Mesodermal cell (in vitro differentiated cells): Measurements from ENCODE around the gene C7.

Source experiments
- H3K27ac ChIP-seq: 2 replicates; pipeline ENCODE4 v1.7.0; 2013; ENCODE audit warnings: mild to moderate bottlenecking, low read depth, low read length, moderate library complexity; ENCODE audit not compliant: severe bottlenecking
- H3K36me3 ChIP-seq: 2 replicates; pipeline ENCODE4 v1.7.1; 2013; ENCODE audit warnings: mild to moderate bottlenecking, low read length, moderate library complexity; ENCODE audit not compliant: control insufficient read depth, insufficient read depth
- H3K4me1 ChIP-seq: one replicate; pipeline ENCODE4 v1.7.1; 2013; ENCODE audit warnings: mild to moderate bottlenecking, low read length; ENCODE audit not compliant: insufficient read depth, control insufficient read depth, poor library complexity, severe bottlenecking
- H3K4me3 ChIP-seq: 2 replicates; pipeline ENCODE4 v1.7.0; 2013; ENCODE audit warnings: low read length, control low read depth, mild to moderate bottlenecking; ENCODE audit not compliant: insufficient read depth, poor library complexity, severe bottlenecking; ENCODE audit errors: extremely low read depth
- H3K9me3 ChIP-seq: 2 replicates; pipeline ENCODE4 v1.7.1; 2013; ENCODE audit warnings: mild to moderate bottlenecking, low read length, moderate library complexity; ENCODE audit not compliant: control insufficient read depth
- WGBS, 2 experiments: methylation state at CpG; one replicate each; pipeline ENCODE4 v1.1.5; 2013; ENCODE audit warnings: missing lambda C conversion rate in 2 of 2; ENCODE audit not compliant: insufficient coverage in 2 of 2; 5-methylcytosine and 5-hydroxymethylcytosine counted together

C7 gene

DNA sequence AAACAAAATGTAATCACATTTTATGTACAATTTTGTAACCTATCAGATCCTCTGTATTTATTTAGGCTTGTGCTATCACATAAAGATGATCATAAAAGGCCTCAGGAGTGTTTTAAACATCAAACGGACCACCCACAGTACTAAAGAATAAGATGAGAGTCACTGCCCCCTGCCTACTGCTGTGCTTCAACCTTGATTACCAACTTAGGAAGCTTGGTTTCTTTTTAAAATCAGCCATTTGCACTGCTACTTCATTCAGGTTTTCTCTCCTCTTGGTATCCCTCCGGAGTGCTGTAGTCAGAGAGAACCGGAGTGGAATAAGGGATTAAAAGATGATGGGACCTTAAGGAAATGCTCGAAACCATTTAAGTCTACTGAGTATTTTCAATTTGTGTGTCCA is 6.9 kb downstream of the C7 start:
- H3K27ac ChIP-seq = no peak overlapping the region
- H3K36me3 ChIP-seq = no peaks in the 10 kb centered on the region
- H3K4me3 ChIP-seq = no peak overlapping the region
- H3K4me1 ChIP-seq = no peaks in the 10 kb centered on the region
- no peaks in the 10 kb centered on the region for H3K9me3 ChIP-seq
- 0 to 25% methylated on average over 1 to 2 of the region's 4 CpGs for WGBS, 2 experiments

DNA sequence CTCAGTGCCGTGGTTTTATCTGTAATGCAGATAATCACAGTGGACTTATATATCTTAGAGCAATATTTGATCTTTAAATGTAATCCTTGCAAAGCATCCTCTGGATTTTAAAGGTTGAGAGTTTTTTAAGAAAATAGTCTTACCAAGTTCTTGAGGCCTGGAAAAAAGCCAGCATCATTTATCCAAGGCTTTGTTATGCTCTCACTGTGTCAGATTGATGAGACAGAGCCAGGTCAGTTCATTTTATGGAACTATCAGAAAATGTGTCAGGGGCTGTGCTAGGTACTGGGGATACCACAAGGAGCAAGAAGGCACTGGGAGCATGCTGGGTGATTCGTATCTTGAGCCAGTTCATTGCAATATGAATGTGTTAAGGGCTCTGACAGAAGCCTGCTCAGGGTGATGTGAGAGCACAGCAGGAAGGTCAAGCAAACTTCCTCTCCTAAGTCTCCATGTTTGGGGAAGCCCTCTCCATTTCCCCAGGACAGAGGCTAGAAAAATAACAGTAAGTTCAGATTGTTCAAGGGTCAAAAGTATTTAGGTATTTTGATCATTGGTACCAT is 19.7 kb downstream of the C7 start:
- no peak overlapping the region for H3K27ac ChIP-seq
- 40 to 42% methylated on average over 1 of the region's 2 CpGs for WGBS, 2 experiments
- H3K4me3 ChIP-seq = no peak overlapping the region
- H3K9me3 ChIP-seq = no peaks in the 10 kb centered on the region
- H3K4me1 ChIP-seq = no peaks in the 10 kb centered on the region
- no peaks in the 10 kb centered on the region for H3K36me3 ChIP-seq

DNA sequence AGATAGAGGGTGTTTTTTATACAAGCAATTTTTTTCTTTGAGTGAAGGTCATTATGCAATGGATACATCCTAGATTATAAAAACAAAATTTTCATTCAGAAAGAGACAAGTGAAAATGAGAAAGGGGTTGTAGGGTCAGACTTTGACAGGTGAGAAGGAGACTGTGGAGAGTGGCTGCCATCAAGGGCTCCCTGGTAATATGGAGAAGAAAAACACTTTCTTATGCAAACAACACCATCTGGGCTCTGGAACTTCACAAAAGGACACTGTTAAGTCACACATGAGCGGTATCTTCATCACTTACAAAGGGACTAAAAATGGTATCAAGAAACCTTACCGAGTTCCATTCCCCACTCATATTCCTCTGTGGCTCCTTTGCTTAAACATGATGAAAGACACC is 23.5 kb downstream of the C7 start:
- Histone ChIP-seq H3K4me3 (no peak overlapping the region), H3K4me1 (no peaks in the 10 kb centered on the region), H3K27ac (no peak overlapping the region), H3K9me3 (no peaks in the 10 kb centered on the region), H3K36me3 (no peaks in the 10 kb centered on the region)
- 42 to 53% methylated on average over 2 of the region's 2 CpGs for whole genome bisulfite sequencing, 2 experiments

DNA sequence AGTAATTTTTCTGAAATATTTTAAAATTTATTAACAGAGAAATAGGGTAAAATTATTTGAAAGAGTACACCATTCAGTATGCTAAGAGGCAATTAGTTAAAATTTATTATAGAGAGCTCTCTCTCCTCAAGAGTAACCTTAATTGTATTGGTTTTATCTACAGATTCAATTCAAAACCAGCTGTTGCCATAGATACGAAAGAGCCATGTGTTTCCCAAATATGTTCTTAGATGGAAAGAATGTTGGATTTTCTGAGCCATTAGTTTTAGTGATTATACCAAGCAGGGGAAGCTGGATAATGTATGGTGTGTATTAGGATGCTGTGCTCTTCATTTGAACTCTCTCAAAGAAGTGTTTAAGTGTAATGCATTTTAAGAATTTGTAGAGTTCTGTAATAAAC is 27.8 kb downstream of the C7 start:
- H3K4me1 ChIP-seq = no peaks in the 10 kb centered on the region
- 88 to 100% methylated on average over 1 of the region's 1 CpG for WGBS, 2 experiments
- no peaks in the 10 kb centered on the region for H3K9me3 ChIP-seq

DNA sequence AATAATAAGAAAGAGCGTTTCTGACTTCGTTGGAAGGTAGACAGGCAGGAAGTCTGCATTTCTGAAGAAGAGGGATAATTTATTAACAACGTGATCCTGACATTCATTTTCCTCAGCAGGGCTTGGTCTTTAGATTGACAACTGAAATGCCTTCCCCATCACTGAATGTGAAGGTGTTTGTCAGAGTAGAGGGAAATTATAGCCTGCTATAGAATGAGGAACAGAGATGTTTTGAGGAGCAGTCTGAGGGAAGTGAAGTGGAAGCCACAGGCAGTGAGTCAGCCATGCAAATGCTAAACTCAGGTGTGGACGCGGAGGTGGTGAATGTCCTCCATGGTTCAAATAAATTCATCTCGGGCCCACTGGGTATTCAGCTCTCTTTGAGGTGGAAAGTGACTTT is 30.5 kb downstream of the C7 start:
- 68 to 79% methylated on average over 3 of the region's 6 CpGs for WGBS, 2 experiments

More for the DNA sequence above, 27.8 kb downstream of the C7 start:
- Histone ChIP-seq H3K4me3 (no peak overlapping the region), H3K27ac (no peak overlapping the region), H3K36me3 (no peaks in the 10 kb centered on the region)

DNA sequence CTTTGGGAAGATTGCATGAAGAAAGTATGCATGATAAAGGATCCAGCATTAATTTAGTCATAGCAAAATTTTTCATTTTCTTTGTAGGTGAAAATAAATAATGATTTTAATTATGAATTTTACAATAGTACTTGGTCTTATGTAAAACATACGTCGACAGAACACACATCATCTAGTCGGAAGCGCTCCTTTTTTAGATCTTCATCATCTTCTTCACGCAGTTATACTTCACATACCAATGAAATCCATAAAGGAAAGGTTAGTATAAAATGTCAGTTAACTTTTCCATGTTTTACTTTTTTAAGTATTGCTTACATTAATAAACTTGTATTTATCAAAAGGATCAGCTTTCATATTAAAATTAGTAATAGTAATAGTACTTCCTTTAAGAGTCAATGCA is 35.8 kb downstream of the C7 start:
- WGBS, 2 experiments = no CpG with 5 or more reads among the region's 5 CpGs
- Histone ChIP-seq H3K9me3 (no peaks in the 10 kb centered on the region), H3K27ac (no peak overlapping the region), H3K4me3 (no peak overlapping the region), H3K4me1 (no peaks in the 10 kb centered on the region), H3K36me3 (no peaks in the 10 kb centered on the region)

More for the DNA sequence above, 30.5 kb downstream of the C7 start:
- no peaks in the 10 kb centered on the region for H3K36me3 ChIP-seq
- H3K4me3 ChIP-seq = no peak overlapping the region
- H3K9me3 ChIP-seq = no peaks in the 10 kb centered on the region
- no peak overlapping the region for H3K27ac ChIP-seq
- no peaks in the 10 kb centered on the region for H3K4me1 ChIP-seq

DNA sequence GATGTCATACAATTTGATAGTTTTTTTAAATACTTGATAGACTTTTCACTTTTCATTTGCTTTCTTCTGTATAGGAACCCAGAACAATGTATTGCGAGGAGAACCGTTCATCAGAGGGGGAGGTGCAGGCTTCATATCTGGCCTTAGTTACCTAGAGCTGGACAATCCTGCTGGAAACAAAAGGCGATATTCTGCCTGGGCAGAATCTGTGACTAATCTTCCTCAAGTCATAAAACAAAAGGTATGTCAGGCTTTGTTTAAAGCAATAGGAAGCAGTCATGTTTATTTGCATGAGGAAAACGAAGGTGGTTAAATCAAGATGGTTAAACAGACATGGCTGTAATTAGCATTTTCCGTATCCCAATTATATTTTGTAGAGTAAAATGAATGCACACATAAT is 46.0 kb downstream of the C7 start:
- H3K4me1 ChIP-seq = no peaks in the 10 kb centered on the region
- no peaks in the 10 kb centered on the region for H3K36me3 ChIP-seq
- H3K27ac ChIP-seq = no peak overlapping the region
- no peak overlapping the region for H3K4me3 ChIP-seq
- H3K9me3 ChIP-seq = peaks cover 13% of the 10 kb centered on the region
- 82 to 100% methylated on average over 2 to 3 of the region's 5 CpGs for WGBS, 2 experiments

DNA sequence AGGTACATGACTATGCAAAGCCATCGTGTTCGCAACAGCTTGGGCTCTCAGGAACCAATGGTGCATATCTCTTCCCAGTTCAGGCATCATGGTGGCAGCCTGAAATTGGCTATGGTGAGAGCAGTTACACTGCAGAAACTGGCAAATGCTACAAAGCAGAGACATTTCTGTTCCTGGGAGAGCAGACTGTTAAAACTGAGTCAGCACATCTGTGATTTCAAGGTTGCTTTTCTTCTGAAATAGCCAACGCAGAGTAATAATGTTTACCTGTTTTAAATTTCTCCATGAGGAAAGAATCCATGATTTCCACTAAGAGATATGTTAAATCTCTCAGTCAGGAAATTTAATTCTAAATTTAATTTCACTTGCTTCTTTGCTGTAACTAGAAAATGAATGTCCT is 47.8 kb downstream of the C7 start:
- no peak overlapping the region for H3K27ac ChIP-seq
- H3K36me3 ChIP-seq = no peaks in the 10 kb centered on the region
- H3K4me1 ChIP-seq = no peaks in the 10 kb centered on the region
- WGBS, 2 experiments = 85 to 96% methylated on average over 2 to 3 of the region's 3 CpGs
- no peak overlapping the region for H3K4me3 ChIP-seq
- H3K9me3 ChIP-seq = peaks cover 13% of the 10 kb centered on the region

DNA sequence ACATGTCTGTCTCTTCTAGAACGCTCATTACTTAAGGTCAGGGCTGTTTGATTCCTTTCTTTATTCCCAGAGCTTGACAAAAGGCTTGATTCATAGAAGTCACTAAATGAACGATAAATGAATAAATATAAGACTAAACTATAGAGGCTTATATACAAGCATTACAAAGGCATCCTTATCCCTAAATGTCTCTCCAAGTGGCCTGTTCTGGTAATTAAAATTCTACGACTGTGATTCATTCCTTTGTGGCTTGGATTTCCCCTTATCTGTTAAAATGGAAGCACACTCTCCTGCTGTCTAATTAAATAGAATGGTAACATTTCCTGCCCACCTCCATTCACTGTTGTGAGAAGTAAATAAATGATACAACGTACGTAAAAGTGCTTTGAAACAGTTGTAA is 49.5 kb downstream of the C7 start:
- Histone ChIP-seq H3K27ac (no peak overlapping the region), H3K4me3 (no peak overlapping the region), H3K9me3 (peaks cover 13% of the 10 kb centered on the region), H3K36me3 (no peaks in the 10 kb centered on the region), H3K4me1 (no peaks in the 10 kb centered on the region)
- 100% methylated on average over 1 of the region's 5 CpGs; no CpG with 5 or more reads in 1 of the 2 experiments for WGBS, 2 experiments

DNA sequence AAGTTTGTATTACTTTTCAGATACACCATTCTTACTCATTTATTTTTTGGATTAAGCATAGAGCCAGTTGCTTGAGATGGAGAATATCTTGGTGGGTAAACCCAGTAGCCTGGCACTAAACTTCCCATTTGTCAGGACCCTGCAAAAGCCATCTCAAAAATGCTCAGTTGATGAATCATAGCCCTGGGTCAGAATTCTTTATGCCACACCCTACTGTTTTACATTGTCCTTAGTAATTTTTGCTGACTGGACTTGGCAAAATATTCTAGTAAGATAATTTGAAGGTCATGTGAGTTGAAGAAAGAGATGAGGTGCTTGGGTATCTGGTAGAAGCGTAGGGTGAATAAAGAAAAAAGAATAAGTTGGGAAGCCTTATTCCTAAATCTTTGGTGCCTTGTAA is 50.7 kb downstream of the C7 start:
- Histone ChIP-seq H3K4me3 (no peak overlapping the region), H3K4me1 (no peaks in the 10 kb centered on the region), H3K36me3 (no peaks in the 10 kb centered on the region), H3K9me3 (peaks cover 13% of the 10 kb centered on the region), H3K27ac (no peak overlapping the region)
- 88 to 89% methylated on average over 1 of the region's 1 CpG for WGBS, 2 experiments

DNA sequence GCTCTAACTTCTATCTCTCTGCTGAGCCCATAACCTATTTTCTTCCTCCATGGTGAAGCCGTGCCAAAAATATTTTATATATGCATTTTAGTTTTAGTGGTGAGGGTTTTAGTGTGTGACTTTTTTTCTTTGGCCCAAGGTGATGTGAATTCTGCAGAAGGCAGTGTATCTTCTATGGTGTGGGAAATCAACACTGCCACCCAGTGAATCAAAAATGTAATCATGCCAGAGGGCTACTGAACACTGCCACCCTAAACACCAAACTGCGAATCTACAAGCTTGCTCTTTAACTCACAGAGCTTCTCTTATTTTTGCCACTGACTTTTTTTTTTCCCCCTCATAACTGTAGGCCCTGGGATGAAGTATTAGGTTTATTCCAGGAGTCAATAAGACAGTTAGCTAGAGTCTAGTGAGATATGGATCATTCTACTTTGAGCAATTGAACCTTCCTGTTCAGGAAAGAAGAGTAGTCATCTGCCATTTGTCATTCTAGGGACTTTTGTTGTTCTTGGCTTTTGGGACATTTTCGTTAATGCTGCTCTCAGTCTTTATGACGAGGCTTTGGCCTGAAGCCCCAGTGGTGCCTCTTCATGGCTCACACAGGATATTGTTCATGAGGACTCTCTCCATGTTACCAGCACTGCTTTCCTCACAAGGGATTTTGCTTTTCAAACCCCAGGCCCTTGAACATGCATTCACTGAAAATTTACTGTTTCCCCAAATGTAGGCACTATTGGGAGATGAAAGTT is 53.1 kb downstream of the C7 start:
- no peak overlapping the region for H3K27ac ChIP-seq
- no peaks in the 10 kb centered on the region for H3K36me3 ChIP-seq
- H3K9me3 ChIP-seq = peaks cover 13% of the 10 kb centered on the region
- WGBS, 2 experiments = 78 to 100% methylated on average over 2 to 3 of the region's 4 CpGs
- H3K4me1 ChIP-seq = no peaks in the 10 kb centered on the region
- no peak overlapping the region for H3K4me3 ChIP-seq
